Dedifferentiated amniotic fluid mesenchymal stem cell (primary cell): Measurements from ENCODE around the gene ATP10A.

Source experiments
- DNase-seq: peaks from one replicate; pipeline ENCODE4 v3.0.0-alpha.2; 2016; ENCODE audit errors: extremely low spot score

Gene ATP10A

GRCh38 chr15:25829073-25829472 lies 34.1 kb downstream of the ATP10A start:
- no peak for DNase-seq

GRCh38 chr15:25825207-25825606 lies 37.9 kb downstream of the ATP10A start:
- DNase-seq, result no peak

GRCh38 chr15:25824618-25825017 lies 38.5 kb downstream of the ATP10A start:
- DNase-seq, result no peak

GRCh38 chr15:25812845-25813244 lies 50.3 kb downstream of the ATP10A start:
- no peak for DNase-seq

GRCh38 chr15:25812073-25812472 lies 51.1 kb downstream of the ATP10A start:
- no peak for DNase-seq

- DNase-seq, result no peak
These were observed 51.6 kb downstream of the ATP10A start for GRCh38 chr15:25811481-25811906.

GRCh38 chr15:25810631-25811091 lies 52.5 kb downstream of the ATP10A start:
- no peak for DNase-seq

GRCh38 chr15:25810154-25810553 lies 53.0 kb downstream of the ATP10A start:
- no peak for DNase-seq

GRCh38 chr15:25807063-25807462 lies 56.1 kb downstream of the ATP10A start:
- no peak for DNase-seq

- no peak for DNase-seq
These were observed 58.1 kb downstream of the ATP10A start for GRCh38 chr15:25805031-25805430.

- no peak for DNase-seq
These were observed 58.7 kb downstream of the ATP10A start for GRCh38 chr15:25804451-25804850.

GRCh38 chr15:25803541-25803940 lies 59.6 kb downstream of the ATP10A start:
- DNase-seq, result no peak

- no peak for DNase-seq
These were observed 60.1 kb downstream of the ATP10A start for GRCh38 chr15:25803036-25803435.

GRCh38 chr15:25802285-25802830 lies 60.8 kb downstream of the ATP10A start:
- DNase-seq, result no peak

GRCh38 chr15:25801586-25802284 lies 61.4 kb downstream of the ATP10A start:
- no peak for DNase-seq

- no peak for DNase-seq
These were observed 62.2 kb downstream of the ATP10A start for GRCh38 chr15:25800761-25801515.

- no peak for DNase-seq
These were observed 63.0 kb downstream of the ATP10A start for GRCh38 chr15:25799906-25800700.

- no peak for DNase-seq
These were observed 64.9 kb downstream of the ATP10A start for GRCh38 chr15:25797936-25798901.

- DNase-seq, result no peak
These were observed 65.6 kb downstream of the ATP10A start for GRCh38 chr15:25797511-25797935.

GRCh38 chr15:25797035-25797434 lies 66.1 kb downstream of the ATP10A start:
- DNase-seq, result no peak

GRCh38 chr15:25796395-25796794 lies 66.7 kb downstream of the ATP10A start:
- DNase-seq, result no peak
